ENCODE data around the gene CHST4.
"Not testable (repeated sequence)": the region's sequence is repeated elsewhere in the genome, so short reads cannot be mapped to it uniquely, and the experiment has no call there.

Gene CHST4

GRCh38 chr16:71526111-71526631, at the start of gene CHST4:
Gene CHST4 (plus strand): TSS chr16:71526426. CDS start chr16:71536678, 10,252 bp downstream.
- DNase-seq (ENCODE audit: low spot score): no peak

GRCh38 chr16:71476457-71477124, 49.6 kb upstream of the CHST4 start:
- DNase-seq (ENCODE audit: low spot score): no peak

GRCh38 chr16:71479420-71479819, 46.8 kb upstream of the CHST4 start:
- DNase-seq (ENCODE audit: low spot score): no peak

- DNase-seq (ENCODE audit: low spot score): no peak
Measured at GRCh38 chr16:71480956-71481355, 45.3 kb upstream of the CHST4 start.

GRCh38 chr16:71482569-71482968, 43.7 kb upstream of the CHST4 start:
- no peak for DNase-seq (ENCODE audit: low spot score)

- peak; percentile 85 for DNase-seq (ENCODE audit: low spot score)
Measured at GRCh38 chr16:71484006-71484893, 42.0 kb upstream of the CHST4 start.

- DNase-seq (ENCODE audit: low spot score): no peak
Measured at GRCh38 chr16:71489122-71489521, 37.1 kb upstream of the CHST4 start, which contains the start of gene ZNF19. Gene ZNF19 (minus strand): TSS chr16:71489324. CDS start chr16:71482114, 7,210 bp downstream.

- no peak for DNase-seq (ENCODE audit: low spot score)
Measured at GRCh38 chr16:71490361-71490760, 35.9 kb upstream of the CHST4 start.

GRCh38 chr16:71491054-71491453, 35.2 kb upstream of the CHST4 start:
- DNase-seq (ENCODE audit: low spot score): no peak

- no peak for DNase-seq (ENCODE audit: low spot score)
Measured at GRCh38 chr16:71492786-71493185, 33.4 kb upstream of the CHST4 start.

- DNase-seq (ENCODE audit: low spot score): no peak
Measured at GRCh38 chr16:71493213-71493612, 33.0 kb upstream of the CHST4 start.

- no peak for DNase-seq (ENCODE audit: low spot score)
Measured at GRCh38 chr16:71498031-71498430, 28.2 kb upstream of the CHST4 start.

- DNase-seq (ENCODE audit: low spot score): peak; percentile 63
Measured at GRCh38 chr16:71499775-71500364, 26.4 kb upstream of the CHST4 start.

- no peak for DNase-seq (ENCODE audit: low spot score)
Measured at GRCh38 chr16:71500964-71501363, 25.3 kb upstream of the CHST4 start.

GRCh38 chr16:71501547-71501946, 24.7 kb upstream of the CHST4 start:
- DNase-seq (ENCODE audit: low spot score): no peak

GRCh38 chr16:71504051-71504450, 22.2 kb upstream of the CHST4 start:
- not testable (repeated sequence) for DNase-seq (ENCODE audit: low spot score)

- no peak for DNase-seq (ENCODE audit: low spot score)
Measured at GRCh38 chr16:71504901-71505300, 21.3 kb upstream of the CHST4 start.

- DNase-seq (ENCODE audit: low spot score): no peak
Measured at GRCh38 chr16:71507061-71507460, 19.2 kb upstream of the CHST4 start.

- DNase-seq (ENCODE audit: low spot score): no peak
Measured at GRCh38 chr16:71513302-71513701, 12.9 kb upstream of the CHST4 start.

- no peak for DNase-seq (ENCODE audit: low spot score)
Measured at GRCh38 chr16:71514476-71514875, 11.8 kb upstream of the CHST4 start.

GRCh38 chr16:71515026-71515425, 11.2 kb upstream of the CHST4 start:
- DNase-seq (ENCODE audit: low spot score): no peak

GRCh38 chr16:71520550-71520949, 5.7 kb upstream of the CHST4 start:
- no peak for DNase-seq (ENCODE audit: low spot score)
